Endothelial cell of umbilical vein (primary cell): ENCODE data around the gene NFKBIE. TPM values are rescaled to one million over a fixed set of nuclear protein-coding genes. Genes with fewer than 3 reads are reported as not detected.

Experiments used
- BruUV-seq: library from RNA; stranded (reverse); fragments of 400-500 nt; replicated peaks from 2 replicates; lab custom pipeline; 2021; lab: Mats Ljungman, UMichigan
- CTCF ChIA-PET: fragments of 300-600, 350-600 bp; sonication (Branson Sonifier 250); formaldehyde crosslinking; loops from one replicate; lab custom pipeline; 2021; ENCODE audit warnings: antibody characterized with exemption, inconsistent platforms; lab: Charles Lee
- POLR2A ChIA-PET: fragments of 300-600, 350-600 bp; sonication (Branson Sonifier 250); formaldehyde crosslinking; loops from one replicate; lab custom pipeline; 2021; ENCODE audit warnings: antibody characterized with exemption, inconsistent platforms; lab: Charles Lee
- DNase-seq: peaks from one replicate; pipeline ENCODE4 v3.0.0-alpha.2; 2011; ENCODE audit warnings: low read depth, low spot score
- FAIRE-seq: peaks from 2 replicates; lab custom pipeline; 2011; peaks lifted over from hg19 to GRCh38; lab: Jason Lieb, UNC
- H2AFZ ChIP-seq: 2 replicates; pipeline ENCODE4 v1.6.0; 2012; ENCODE audit warnings: low read depth, low read length, control low read depth, inconsistent platforms
- H3K27ac ChIP-seq: 2 replicates; pipeline ENCODE4 v1.5.1; 2011; ENCODE audit warnings: low read depth, mild to moderate bottlenecking, control low read depth, low read length, moderate library complexity; ENCODE audit not compliant: insufficient read depth
- H3K27me3 ChIP-seq, 2 experiments: 2 replicates each; pipeline versions ENCODE4 v1.6.0 to v1.6.1; 2011; ENCODE audit warnings: low read length in 2 of 2, mixed read lengths in 1 of 2; ENCODE audit not compliant: control insufficient read depth in 2 of 2, insufficient read depth in 2 of 2
- H3K36me3 ChIP-seq, 2 experiments: 2 replicates in 1 of 2; 3 replicates in 1 of 2; pipeline ENCODE4 v1.5.1; 2011; ENCODE audit warnings: low read length in 2 of 2, mild to moderate bottlenecking in 1 of 2, moderate library complexity in 1 of 2; ENCODE audit not compliant: control insufficient read depth in 2 of 2, insufficient read depth in 2 of 2; ENCODE audit errors: extremely low read depth in 1 of 2
- H3K4me1 ChIP-seq: 3 replicates; pipeline ENCODE4 v1.5.1; 2011; ENCODE audit warnings: mild to moderate bottlenecking, low read length; ENCODE audit not compliant: control insufficient read depth, insufficient read depth; ENCODE audit errors: extremely low read depth
- H3K4me2 ChIP-seq: 2 replicates; pipeline ENCODE4 v1.6.1; 2011; ENCODE audit warnings: low read length, control low read depth, mixed read lengths; ENCODE audit not compliant: insufficient read depth
- H3K4me3 ChIP-seq, 3 experiments: fragments of 200-600 bp in 1 of 3; sonication (generic), shearing (Covaris generic) in 1 of 3; replicated peaks in 1 of 3; 2 replicates each; pipeline ENCODE4 v1.5.1; 2011 to 2016; ENCODE audit warnings: control low read depth in 3 of 3, low read length in 3 of 3, mild to moderate bottlenecking in 2 of 3, inconsistent platforms in 1 of 3, low read depth in 1 of 3, moderate library complexity in 1 of 3; ENCODE audit not compliant: insufficient read depth in 1 of 3
- H3K79me2 ChIP-seq: 2 replicates; pipeline ENCODE4 v1.6.0; 2012; ENCODE audit warnings: low read length, inconsistent platforms; ENCODE audit not compliant: control insufficient read depth, insufficient read depth
- H3K9ac ChIP-seq: replicated peaks from 2 replicates; pipeline ENCODE3; 2011; ENCODE audit warnings: low read length, control low read depth; ENCODE audit not compliant: insufficient read depth; ENCODE audit errors: extremely low read depth
- H3K9me1 ChIP-seq: replicated peaks from 3 replicates; pipeline ENCODE4 v1.6.0; 2011; ENCODE audit warnings: mild to moderate bottlenecking, low read length; ENCODE audit not compliant: control insufficient read depth, insufficient read depth; ENCODE audit errors: extremely low read depth
- H3K9me3 ChIP-seq: replicated peaks from 2 replicates; pipeline ENCODE4 v1.5.1; 2012; ENCODE audit warnings: low read length, inconsistent platforms; ENCODE audit not compliant: control insufficient read depth, insufficient read depth
- H4K20me1 ChIP-seq: replicated peaks from 2 replicates; pipeline ENCODE3; 2011; ENCODE audit warnings: mild to moderate bottlenecking, low read length; ENCODE audit not compliant: control insufficient read depth, insufficient read depth; ENCODE audit errors: extremely low read depth
- CTCF ChIP-seq, 2 donors: IDR thresholded peaks; 1 replicate in 1 of 2; 2 replicates in 1 of 2; pipeline ENCODE4 v1.5.1; 2011; ENCODE audit warnings: low read length in 2 of 2, mild to moderate bottlenecking in 2 of 2, moderate library complexity in 2 of 2, control low read depth in 1 of 2, inconsistent platforms in 1 of 2, low read depth in 1 of 2; ENCODE audit not compliant: insufficient read depth in 1 of 2; ENCODE audit errors: extremely low read depth in 1 of 2
- EZH2 ChIP-seq: IDR thresholded peaks from 2 replicates; pipeline ENCODE4 v1.6.1; 2012; ENCODE audit warnings: borderline replicate concordance, low read depth, mild to moderate bottlenecking, moderate library complexity, low read length, inconsistent platforms; ENCODE audit not compliant: severe bottlenecking
- FOS ChIP-seq: IDR thresholded peaks from 2 replicates; pipeline ENCODE4 v1.6.1; 2011; ENCODE audit warnings: mild to moderate bottlenecking, low read length, moderate library complexity, borderline replicate concordance; ENCODE audit not compliant: insufficient read depth
- GATA2 ChIP-seq: IDR thresholded peaks from 2 replicates; pipeline ENCODE4 v1.7.0; 2011; ENCODE audit warnings: low read depth, mild to moderate bottlenecking, moderate library complexity, mixed read lengths, low read length; ENCODE audit not compliant: insufficient read length, insufficient read depth
- JUN ChIP-seq: IDR thresholded peaks from 2 replicates; pipeline ENCODE4 v1.6.1; 2011; ENCODE audit warnings: borderline replicate concordance, low read depth; ENCODE audit not compliant: insufficient read length, insufficient read depth
- MAX ChIP-seq: IDR thresholded peaks from 2 replicates; pipeline ENCODE4 v1.6.1; 2011; ENCODE audit not compliant: insufficient read depth, insufficient read length
- MYC ChIP-seq: IDR thresholded peaks from one replicate; pipeline ENCODE4 v1.6.1; 2011; ENCODE audit warnings: mild to moderate bottlenecking, low read depth, low read length
- POLR2A ChIP-seq: IDR thresholded peaks from 2 replicates; pipeline ENCODE4 v1.6.1; 2012; ENCODE audit warnings: low read depth, mild to moderate bottlenecking, control low read depth, low read length
- POLR2AphosphoS5 ChIP-seq: IDR thresholded peaks from 2 replicates; pipeline ENCODE4 v1.6.1; 2012; ENCODE audit warnings: low read depth, mild to moderate bottlenecking, control low read depth, low read length, moderate library complexity; ENCODE audit not compliant: insufficient read depth
- dilution Hi-C: fragments of 300-500 bp; cut with MboI; formaldehyde crosslinking; loops from one replicate; pipeline ENCODE4 v1.15.0; 2019; ENCODE audit warnings: low sequenced_read_pairs; ENCODE audit not compliant: extremely low pct_ligation_motif_present
- intact Hi-C: fragments of 100-400 bp; cut with micrococcal nuclease; formaldehyde crosslinking; loops from one replicate; pipeline ENCODE4 v1.10.0; 2022
- polyA plus RNA-seq, 4 experiments: library from polyadenylated mRNA; depleted of rRNA in 3 of 4; stranded (reverse) in 3 of 4; unstranded in 1 of 4; fragments of >200 nt; gene quantifications; 2 replicates each; pipeline versions ENCODE4 v1.2.1 to v1.2.3, GENCODE V29; 2011 to 2012; ENCODE audit warnings: missing spikeins in 1 of 4
- total RNA-seq: library from RNA; stranded (reverse); gene quantifications from 2 replicates; pipeline ENCODE4 v1.2.3, GENCODE V29; 2021

The NFKBIE gene
- total and polyA plus RNA-seq, 2 donors (not counting 3 experiments of a cell fraction or from before 2014, with no cell fraction given): 19.0 to 22.6 TPM

- H3K9me1 ChIP-seq: no peaks in the 10 kb centered on the region
- intact Hi-C loops: no loop called here
- no peak overlapping the region for H3K4me2 ChIP-seq
- ChIA-PET CTCF (interaction anchor here (0.6 to 6.2 kb wide), 4 partner anchors 17 to 145 kb away, joined by 3 to 154 read pairs (median 13); partner anchors contain the start of gene AARS2), POLR2A (no interaction called here)
- H3K4me3 ChIP-seq: no peak overlapping the region
- peak; percentile 44 for FAIRE-seq
- no peaks in the 10 kb centered on the region for H4K20me1 ChIP-seq
- no peak overlapping the region for H3K27ac ChIP-seq
- no peak overlapping the region for H3K9ac ChIP-seq
- BruUV-seq: no TSS peak
- peaks cover 28 to 56% of the 10 kb centered on the region in 2 experiments for H3K27me3 ChIP-seq
- H3K79me2 ChIP-seq: no peaks in the 10 kb centered on the region
- no peaks in the 10 kb centered on the region for H3K36me3 ChIP-seq
- TF ChIP-seq POLR2AphosphoS5: no peak
- TF ChIP-seq MYC: no peak
- no peak for TF ChIP-seq POLR2A
- TF ChIP-seq FOS: no peak
- no peak for TF ChIP-seq EZH2
- no peak for TF ChIP-seq JUN
- no peak for TF ChIP-seq GATA2
- TF ChIP-seq MAX: no peak
- TF ChIP-seq CTCF (IDR thresholded peaks at IDR 0.05; ENCODE audit: extremely low read depth in 1 of 2, insufficient read depth in 1 of 2, low read depth in 1 of 2, low read length in 2 of 2): no peak
- DNase-seq: no peak
- H3K9me3 ChIP-seq: no peaks in the 10 kb centered on the region
- no peak overlapping the region for H2AFZ ChIP-seq
- dilution Hi-C loops: no loop called here
- H3K4me1 ChIP-seq: peaks cover 9% of the 10 kb centered on the region
Observed at GRCh38 chr6:44271406-44271723, 6.0 kb upstream of the NFKBIE start.
